Sigmoid colon (tissue), 4 donors: ENCODE measurements around the gene SLC4A1.

ENCODE experiments used
- EP300 ChIP-seq, 4 donors: sonication (generic); formaldehyde crosslinking; IDR thresholded peaks; one replicate each; pipeline ENCODE4 v1.6.1; 2017; ENCODE audit warnings: antibody characterized with exemption in 4 of 4
- POLR2A ChIP-seq, 2 donors: fragments of 450-650 bp; IDR thresholded peaks; one replicate each; pipeline ENCODE4 v1.6.1; 2016; ENCODE audit warnings: antibody characterized with exemption in 2 of 2, mild to moderate bottlenecking in 2 of 2, moderate library complexity in 2 of 2
- POLR2AphosphoS5 ChIP-seq, 4 donors: sonication (generic); formaldehyde crosslinking; IDR thresholded peaks; one replicate each; pipeline ENCODE4 v1.6.1; 2017; ENCODE audit warnings: antibody characterized with exemption in 4 of 4
- TF ChIP-seq, protein P1 (sequence below), 4 experiments: fragments of 450-650 bp in 3 of 4; fragments of 200-600 bp in 1 of 4; IDR thresholded peaks; one replicate each; pipeline ENCODE4 v1.5.1; 2016 to 2019; ENCODE audit warnings: antibody characterized with exemption in 4 of 4, mild to moderate bottlenecking in 3 of 4, moderate library complexity in 2 of 4

- TF ChIP-seq POLR2A (IDR thresholded peaks at IDR 0.05) (no peak), POLR2AphosphoS5 (IDR thresholded peaks at IDR 0.05) (no peak), EP300 (IDR thresholded peaks at IDR 0.05) (no peak)
- TF ChIP-seq, protein P1, sequence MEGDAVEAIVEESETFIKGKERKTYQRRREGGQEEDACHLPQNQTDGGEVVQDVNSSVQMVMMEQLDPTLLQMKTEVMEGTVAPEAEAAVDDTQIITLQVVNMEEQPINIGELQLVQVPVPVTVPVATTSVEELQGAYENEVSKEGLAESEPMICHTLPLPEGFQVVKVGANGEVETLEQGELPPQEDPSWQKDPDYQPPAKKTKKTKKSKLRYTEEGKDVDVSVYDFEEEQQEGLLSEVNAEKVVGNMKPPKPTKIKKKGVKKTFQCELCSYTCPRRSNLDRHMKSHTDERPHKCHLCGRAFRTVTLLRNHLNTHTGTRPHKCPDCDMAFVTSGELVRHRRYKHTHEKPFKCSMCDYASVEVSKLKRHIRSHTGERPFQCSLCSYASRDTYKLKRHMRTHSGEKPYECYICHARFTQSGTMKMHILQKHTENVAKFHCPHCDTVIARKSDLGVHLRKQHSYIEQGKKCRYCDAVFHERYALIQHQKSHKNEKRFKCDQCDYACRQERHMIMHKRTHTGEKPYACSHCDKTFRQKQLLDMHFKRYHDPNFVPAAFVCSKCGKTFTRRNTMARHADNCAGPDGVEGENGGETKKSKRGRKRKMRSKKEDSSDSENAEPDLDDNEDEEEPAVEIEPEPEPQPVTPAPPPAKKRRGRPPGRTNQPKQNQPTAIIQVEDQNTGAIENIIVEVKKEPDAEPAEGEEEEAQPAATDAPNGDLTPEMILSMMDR (IDR thresholded peaks at IDR 0.05): no peak
These were observed 46.6 kb upstream of the SLC4A1 start for GRCh38 chr17:44314524-44314868.
